ENCODE measurements around the gene PSAP. TPM values are rescaled to one million over a fixed set of nuclear protein-coding genes. Genes with fewer than 3 reads are reported as not detected.
A peak's percentile ranks its signal among the peaks of the same experiment; 100 is the strongest.
"Not testable (repeated sequence)": the region's sequence is repeated elsewhere in the genome, so short reads cannot be mapped to it uniquely, and the experiment has no call there.

PSAP gene
- total RNA-seq, 2 experiments from 2014 or later: 191 to 206 TPM

- Mint-ChIP-seq H3K36me3 (ENCODE audit: low read depth) (no peaks in the 10 kb centered on the region), H3K27ac (no peak overlapping the region), H3K4me3 (no peak overlapping the region), H3K4me1 (ENCODE audit: low read depth) (peaks cover 25% of the 10 kb centered on the region), H3K27me3 (no peaks in the 10 kb centered on the region), H3K9me3 (no peaks in the 10 kb centered on the region)
- H3K36me3 ChIP-seq (ENCODE audit: insufficient read depth, low read length): no peaks in the 10 kb centered on the region
- intact Hi-C loops (cut with DNase I, micrococcal nuclease): no loop called here
- DNase-seq (no peak), ATAC-seq (ENCODE audit: poor library complexity) (no peak)
- POLR2A ChIA-PET: no interaction called here
- H3K4me1 ChIP-seq (ENCODE audit: insufficient read depth, low read length): peaks cover 22% of the 10 kb centered on the region
- TF ChIP-seq, protein P1, sequence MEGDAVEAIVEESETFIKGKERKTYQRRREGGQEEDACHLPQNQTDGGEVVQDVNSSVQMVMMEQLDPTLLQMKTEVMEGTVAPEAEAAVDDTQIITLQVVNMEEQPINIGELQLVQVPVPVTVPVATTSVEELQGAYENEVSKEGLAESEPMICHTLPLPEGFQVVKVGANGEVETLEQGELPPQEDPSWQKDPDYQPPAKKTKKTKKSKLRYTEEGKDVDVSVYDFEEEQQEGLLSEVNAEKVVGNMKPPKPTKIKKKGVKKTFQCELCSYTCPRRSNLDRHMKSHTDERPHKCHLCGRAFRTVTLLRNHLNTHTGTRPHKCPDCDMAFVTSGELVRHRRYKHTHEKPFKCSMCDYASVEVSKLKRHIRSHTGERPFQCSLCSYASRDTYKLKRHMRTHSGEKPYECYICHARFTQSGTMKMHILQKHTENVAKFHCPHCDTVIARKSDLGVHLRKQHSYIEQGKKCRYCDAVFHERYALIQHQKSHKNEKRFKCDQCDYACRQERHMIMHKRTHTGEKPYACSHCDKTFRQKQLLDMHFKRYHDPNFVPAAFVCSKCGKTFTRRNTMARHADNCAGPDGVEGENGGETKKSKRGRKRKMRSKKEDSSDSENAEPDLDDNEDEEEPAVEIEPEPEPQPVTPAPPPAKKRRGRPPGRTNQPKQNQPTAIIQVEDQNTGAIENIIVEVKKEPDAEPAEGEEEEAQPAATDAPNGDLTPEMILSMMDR (IDR thresholded peaks at IDR 0.05): no peak
- H3K4me3 ChIP-seq (ENCODE audit: low read length): no peak overlapping the region
- no peaks in the 10 kb centered on the region for H3K9me3 ChIP-seq (ENCODE audit: control insufficient read depth in 1 of 2, insufficient read depth in 1 of 2, low read length in 2 of 2)
- CTCF ChIA-PET: interaction anchor here (1.4 kb wide), 1 partner anchor 9 kb away, joined by 5 read pairs; no protein-coding TSS in a partner anchor
- H3K27me3 ChIP-seq (ENCODE audit: control insufficient read depth in 1 of 2, insufficient read depth in 2 of 2, low read length in 2 of 2): peaks cover 0 to 2% of the 10 kb centered on the region in 2 experiments
- no peak overlapping the region for H3K27ac ChIP-seq (ENCODE audit: low read depth in 1 of 2, low read length in 2 of 2)
Measured at GRCh38 chr10:71887743-71888142, 36.7 kb upstream of the PSAP start.

DNA sequence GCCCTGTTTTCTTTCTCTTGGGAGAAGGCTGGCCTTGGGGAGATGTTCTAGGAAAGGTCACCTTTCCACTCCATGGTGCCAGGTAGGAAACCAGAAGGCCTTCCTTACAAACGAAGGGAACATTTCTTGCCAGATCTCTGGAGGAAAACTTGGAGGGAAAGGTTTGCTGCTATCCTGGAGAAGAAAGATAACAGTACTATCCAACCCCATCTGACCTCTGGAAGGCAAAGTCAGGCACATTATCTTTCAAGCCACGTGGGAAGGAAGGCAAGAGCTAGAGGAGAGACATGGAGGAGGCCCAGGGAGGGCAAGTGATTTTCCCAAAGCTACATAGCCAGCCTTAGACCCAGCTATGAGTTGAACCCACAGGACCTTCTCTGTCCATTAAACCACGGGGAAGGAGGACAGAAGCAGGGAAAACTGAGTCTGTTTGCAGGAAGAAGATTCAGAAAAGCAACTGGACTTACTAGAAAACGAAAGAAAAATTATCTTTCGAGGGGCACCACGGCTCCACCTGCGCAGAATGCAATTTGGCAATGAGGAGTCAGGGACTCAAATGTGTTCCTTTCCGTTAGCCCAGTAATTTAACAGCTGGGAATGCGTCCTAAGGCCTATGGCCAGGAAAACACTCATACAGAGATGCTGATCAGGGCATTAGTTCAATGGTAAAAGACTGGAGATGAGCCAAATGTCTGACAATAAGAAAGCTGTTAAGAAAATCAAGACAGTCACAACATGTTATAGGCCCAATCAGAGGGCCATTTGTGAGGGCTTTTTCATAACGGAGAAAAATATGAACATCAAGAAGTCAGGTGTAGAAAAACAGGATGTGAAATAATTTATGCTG lies 32.0 kb upstream of the PSAP start:
- no peak overlapping the region for H3K4me3 ChIP-seq (ENCODE audit: low read length)
- H3K27me3 ChIP-seq (ENCODE audit: control insufficient read depth in 1 of 2, insufficient read depth in 2 of 2, low read length in 2 of 2): peaks cover 0 to 2% of the 10 kb centered on the region in 2 experiments
- Mint-ChIP-seq H3K27ac (peak overlapping the region; percentile 51), H3K9me3 (no peaks in the 10 kb centered on the region), H3K4me3 (peak overlapping the region; percentile 12), H3K4me1 (ENCODE audit: low read depth) (peaks cover 27% of the 10 kb centered on the region), H3K27me3 (no peaks in the 10 kb centered on the region), H3K36me3 (ENCODE audit: low read depth) (no peaks in the 10 kb centered on the region)
- intact Hi-C loops (cut with DNase I, micrococcal nuclease): no loop called here
- no peak for DNase-seq
- ChIA-PET POLR2A (interaction anchor here (0.9 to 2.1 kb wide), 2 partner anchors 13 to 32 kb away, joined by 3 to 8 read pairs; partner anchors contain the start of gene PSAP), CTCF (interaction anchor here (2.3 kb wide), 1 partner anchor 13 kb away, joined by 7 read pairs; no protein-coding TSS in a partner anchor)
- H3K9me3 ChIP-seq (ENCODE audit: control insufficient read depth in 1 of 2, insufficient read depth in 1 of 2, low read length in 2 of 2): no peaks in the 10 kb centered on the region
- TF ChIP-seq, protein P1 (IDR thresholded peaks at IDR 0.05): no peak
- H3K4me1 ChIP-seq (ENCODE audit: insufficient read depth, low read length): peaks cover 14% of the 10 kb centered on the region
- no peak overlapping the region for H3K27ac ChIP-seq (ENCODE audit: low read depth in 1 of 2, low read length in 2 of 2)
- H3K36me3 ChIP-seq (ENCODE audit: insufficient read depth, low read length): no peaks in the 10 kb centered on the region
- ATAC-seq (ENCODE audit: poor library complexity): peak; percentile 39

DNA sequence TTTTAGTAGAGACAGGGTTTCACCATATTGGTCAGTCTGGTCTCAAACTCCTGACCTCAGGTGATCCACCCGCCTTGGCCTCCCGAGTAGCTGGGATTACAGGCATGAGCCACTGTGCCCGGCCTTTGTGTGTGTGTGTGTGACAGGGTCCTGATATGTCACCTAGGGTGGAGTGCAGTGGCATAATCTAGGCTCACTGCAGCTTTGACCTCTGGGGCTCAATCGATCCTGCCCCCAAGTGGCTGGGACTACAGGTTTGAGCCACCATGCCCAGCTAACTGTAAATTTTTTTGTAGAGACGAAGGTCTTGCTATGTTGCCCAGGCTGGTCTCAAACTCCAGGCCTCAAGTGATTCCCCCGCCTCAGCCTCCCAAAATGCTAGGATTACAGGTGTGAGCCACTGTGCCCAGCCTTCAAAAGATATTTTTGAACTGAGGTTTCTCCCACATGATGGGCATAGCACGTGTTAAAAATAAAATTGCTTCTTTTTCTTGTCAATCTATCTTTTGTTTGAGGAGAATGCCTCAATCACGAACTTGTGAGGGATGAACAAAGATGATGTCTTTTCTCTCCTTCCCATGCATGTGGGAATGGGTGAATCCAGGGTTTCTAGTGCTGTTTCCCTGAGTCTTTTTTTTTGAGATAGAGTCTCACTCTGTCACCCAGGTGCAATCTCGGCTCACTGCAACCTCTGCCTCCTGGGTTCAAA lies 30.8 kb upstream of the PSAP start:
- Histone ChIP-seq H3K4me1 (ENCODE audit: insufficient read depth, low read length) (peaks cover 18% of the 10 kb centered on the region), H3K27ac (ENCODE audit: low read depth in 1 of 2, low read length in 2 of 2) (no peak overlapping the region), H3K9me3 (ENCODE audit: control insufficient read depth in 1 of 2, insufficient read depth in 1 of 2, low read length in 2 of 2) (peaks cover 0 to under 1% of the 10 kb centered on the region in 2 experiments), H3K36me3 (ENCODE audit: insufficient read depth, low read length) (no peaks in the 10 kb centered on the region), H3K4me3 (ENCODE audit: low read length) (no peak overlapping the region), H3K27me3 (ENCODE audit: control insufficient read depth in 1 of 2, insufficient read depth in 2 of 2, low read length in 2 of 2) (no peaks in the 10 kb centered on the region)
- ChIA-PET CTCF (no interaction called here), POLR2A (interaction anchor here (1.1 to 2.1 kb wide), 2 partner anchors 15 to 31 kb away, joined by 4 to 8 read pairs; partner anchors contain the start of gene PSAP)
- Mint-ChIP-seq H3K27ac (no peak overlapping the region), H3K27me3 (no peaks in the 10 kb centered on the region), H3K36me3 (ENCODE audit: low read depth) (no peaks in the 10 kb centered on the region), H3K4me3 (no peak overlapping the region), H3K4me1 (ENCODE audit: low read depth) (peaks cover 31% of the 10 kb centered on the region), H3K9me3 (no peaks in the 10 kb centered on the region)
- intact Hi-C loops (cut with DNase I, micrococcal nuclease): no loop called here
- TF ChIP-seq, protein P1 (IDR thresholded peaks at IDR 0.05): no peak
- DNase-seq (no peak), ATAC-seq (ENCODE audit: poor library complexity) (no peak)

GRCh38 chr10:71881307-71881624 lies 30.2 kb upstream of the PSAP start:
- H3K27ac Mint-ChIP-seq: not testable (repeated sequence)

More at GRCh38 chr10:71881307-71881624, 30.2 kb upstream of the PSAP start:
- H3K27ac ChIP-seq (ENCODE audit: low read depth in 1 of 2, low read length in 2 of 2); H3K9me3 ChIP-seq (ENCODE audit: control insufficient read depth in 1 of 2, insufficient read depth in 1 of 2, low read length in 2 of 2); intact Hi-C loops (cut with DNase I, micrococcal nuclease); H3K27me3 Mint-ChIP-seq; H3K27me3 ChIP-seq (ENCODE audit: control insufficient read depth in 1 of 2, insufficient read depth in 2 of 2, low read length in 2 of 2); H3K4me3 ChIP-seq (ENCODE audit: low read length); DNase-seq; H3K4me3 Mint-ChIP-seq; H3K36me3 Mint-ChIP-seq (ENCODE audit: low read depth); H3K36me3 ChIP-seq (ENCODE audit: insufficient read depth, low read length); CTCF ChIA-PET; ATAC-seq (ENCODE audit: poor library complexity); H3K9me3 Mint-ChIP-seq: not testable (repeated sequence)
- H3K4me1 Mint-ChIP-seq (ENCODE audit: low read depth): peaks cover 31% of the 10 kb centered on the region
- POLR2A ChIA-PET: interaction anchor here (1.1 kb wide), 1 partner anchor 15 kb away, joined by 4 read pairs; no protein-coding TSS in a partner anchor
- H3K4me1 ChIP-seq (ENCODE audit: insufficient read depth, low read length): peaks cover 18% of the 10 kb centered on the region

Data from CD4-positive, alpha-beta T cell (primary cell).